ENCODE results near the gene IQCE. TPM values are rescaled to one million over a fixed set of nuclear protein-coding genes. Genes with fewer than 3 reads are reported as not detected.

The IQCE gene
- total RNA-seq, 1 experiment from 2014 or later: 94.8 TPM

- Mint-ChIP-seq H3K36me3 (ENCODE audit: insufficient read depth, unreplicated experiment) (peaks cover 43% of the 10 kb centered on the region), H3K9me3 (ENCODE audit: low read depth, unreplicated experiment) (no peaks in the 10 kb centered on the region), H3K27me3 (ENCODE audit: unreplicated experiment) (no peaks in the 10 kb centered on the region), H3K27ac (ENCODE audit: unreplicated experiment) (no peak overlapping the region), H3K4me1 (ENCODE audit: low read depth, unreplicated experiment) (no peaks in the 10 kb centered on the region), H3K4me3 (ENCODE audit: low read depth, unreplicated experiment) (no peak overlapping the region)
- no peak for DNase-seq
- CTCF ChIA-PET: no interaction called here
- TF ChIP-seq CTCF (IDR thresholded peaks at IDR 0.05; ENCODE audit: unreplicated experiment): no peak
- no TSS peak for BruUV-seq (replicated peaks)
- intact Hi-C loops (cut with micrococcal nuclease; ENCODE audit: unreplicated experiment): no loop called here
Observed at GRCh38 chr7:2645274-2645868, 86.6 kb downstream of the IQCE start.

GRCh38 chr7:2646336-2646679 lies 87.5 kb downstream of the IQCE start:
- Mint-ChIP-seq H3K36me3 (ENCODE audit: insufficient read depth, unreplicated experiment) (peaks cover 41% of the 10 kb centered on the region), H3K4me1 (ENCODE audit: low read depth, unreplicated experiment) (no peaks in the 10 kb centered on the region), H3K4me3 (ENCODE audit: low read depth, unreplicated experiment) (no peak overlapping the region), H3K27ac (ENCODE audit: unreplicated experiment) (no peak overlapping the region), H3K27me3 (ENCODE audit: unreplicated experiment) (no peaks in the 10 kb centered on the region), H3K9me3 (ENCODE audit: low read depth, unreplicated experiment) (no peaks in the 10 kb centered on the region)
- intact Hi-C loops (cut with micrococcal nuclease; ENCODE audit: unreplicated experiment): no loop called here
- TF ChIP-seq CTCF (IDR thresholded peaks at IDR 0.05; ENCODE audit: unreplicated experiment): no peak
- no TSS peak for BruUV-seq (replicated peaks)
- CTCF ChIA-PET: no interaction called here
- DNase-seq: no peak

- intact Hi-C loops (cut with micrococcal nuclease; ENCODE audit: unreplicated experiment): no loop called here
- Mint-ChIP-seq H3K4me1 (ENCODE audit: low read depth, unreplicated experiment) (no peaks in the 10 kb centered on the region), H3K36me3 (ENCODE audit: insufficient read depth, unreplicated experiment) (peaks cover 43% of the 10 kb centered on the region), H3K4me3 (ENCODE audit: low read depth, unreplicated experiment) (no peak overlapping the region), H3K27me3 (ENCODE audit: unreplicated experiment) (no peaks in the 10 kb centered on the region), H3K9me3 (ENCODE audit: low read depth, unreplicated experiment) (no peaks in the 10 kb centered on the region), H3K27ac (ENCODE audit: unreplicated experiment) (no peak overlapping the region)
- DNase-seq: no peak
- TF ChIP-seq CTCF (IDR thresholded peaks at IDR 0.05; ENCODE audit: unreplicated experiment): no peak
- BruUV-seq (replicated peaks): no TSS peak
- CTCF ChIA-PET: no interaction called here
Observed at GRCh38 chr7:2646680-2647571, 88.1 kb downstream of the IQCE start.

- H3K27ac Mint-ChIP-seq (ENCODE audit: unreplicated experiment): no peak overlapping the region
- no TSS peak for BruUV-seq (replicated peaks)
- no peaks in the 10 kb centered on the region for H3K4me1 Mint-ChIP-seq (ENCODE audit: low read depth, unreplicated experiment)
- TF ChIP-seq CTCF (IDR thresholded peaks at IDR 0.05; ENCODE audit: unreplicated experiment): no peak
- no peak for DNase-seq
- no peaks in the 10 kb centered on the region for H3K9me3 Mint-ChIP-seq (ENCODE audit: low read depth, unreplicated experiment)
- CTCF ChIA-PET: no interaction called here
- peaks cover 50% of the 10 kb centered on the region for H3K36me3 Mint-ChIP-seq (ENCODE audit: insufficient read depth, unreplicated experiment)
- H3K27me3 Mint-ChIP-seq (ENCODE audit: unreplicated experiment): no peaks in the 10 kb centered on the region
- intact Hi-C loops (cut with micrococcal nuclease; ENCODE audit: unreplicated experiment): no loop called here
- no peak overlapping the region for H3K4me3 Mint-ChIP-seq (ENCODE audit: low read depth, unreplicated experiment)
Observed at GRCh38 chr7:2647594-2648172, 88.9 kb downstream of the IQCE start.

Measured in Calu3 (cell line).